GM12874 (cell line): ENCODE results near the gene C6orf163.

ENCODE experiments used
- TF ChIP-seq, protein P1 (sequence below): IDR thresholded peaks from 2 replicates; pipeline ENCODE4 v1.5.1; 2011; ENCODE audit warnings: low read depth, mild to moderate bottlenecking, control low read depth, low read length, moderate library complexity; ENCODE audit not compliant: insufficient read depth

C6orf163 gene

DNA sequence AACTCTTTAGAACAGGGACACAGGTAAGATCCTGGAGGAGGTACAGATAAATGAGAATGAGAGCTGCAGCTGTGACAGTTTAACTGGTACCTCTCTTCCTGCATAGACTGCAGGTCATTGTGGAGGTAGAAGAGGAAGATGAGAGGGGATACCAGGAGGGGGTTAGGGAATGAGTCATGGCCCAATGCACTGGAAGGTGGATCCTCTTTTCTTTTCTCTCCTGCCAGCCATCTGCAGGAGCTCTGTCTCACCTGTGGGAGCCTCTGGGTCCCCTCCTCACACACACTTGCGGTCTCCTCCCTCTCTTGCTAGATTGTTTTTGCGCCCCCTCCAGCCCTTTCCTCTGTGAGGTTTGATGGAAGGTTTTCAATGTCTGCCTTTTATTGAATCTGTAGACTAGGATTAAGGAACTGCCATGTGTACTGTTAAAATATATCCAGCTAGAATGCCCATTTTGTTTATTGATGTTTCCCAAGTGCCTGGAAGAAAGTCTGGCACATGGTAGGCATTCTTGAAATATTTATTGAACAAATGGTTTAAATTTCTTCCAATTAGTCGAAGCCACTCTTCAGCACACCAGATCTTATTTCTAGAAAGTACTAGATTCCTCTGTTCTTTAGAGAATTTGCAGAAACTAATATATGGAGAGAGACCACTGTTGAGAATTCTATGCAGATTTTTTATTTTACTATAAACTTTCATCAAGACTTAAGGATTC, 13.0 kb downstream of the C6orf163 start:
- TF ChIP-seq, protein P1, sequence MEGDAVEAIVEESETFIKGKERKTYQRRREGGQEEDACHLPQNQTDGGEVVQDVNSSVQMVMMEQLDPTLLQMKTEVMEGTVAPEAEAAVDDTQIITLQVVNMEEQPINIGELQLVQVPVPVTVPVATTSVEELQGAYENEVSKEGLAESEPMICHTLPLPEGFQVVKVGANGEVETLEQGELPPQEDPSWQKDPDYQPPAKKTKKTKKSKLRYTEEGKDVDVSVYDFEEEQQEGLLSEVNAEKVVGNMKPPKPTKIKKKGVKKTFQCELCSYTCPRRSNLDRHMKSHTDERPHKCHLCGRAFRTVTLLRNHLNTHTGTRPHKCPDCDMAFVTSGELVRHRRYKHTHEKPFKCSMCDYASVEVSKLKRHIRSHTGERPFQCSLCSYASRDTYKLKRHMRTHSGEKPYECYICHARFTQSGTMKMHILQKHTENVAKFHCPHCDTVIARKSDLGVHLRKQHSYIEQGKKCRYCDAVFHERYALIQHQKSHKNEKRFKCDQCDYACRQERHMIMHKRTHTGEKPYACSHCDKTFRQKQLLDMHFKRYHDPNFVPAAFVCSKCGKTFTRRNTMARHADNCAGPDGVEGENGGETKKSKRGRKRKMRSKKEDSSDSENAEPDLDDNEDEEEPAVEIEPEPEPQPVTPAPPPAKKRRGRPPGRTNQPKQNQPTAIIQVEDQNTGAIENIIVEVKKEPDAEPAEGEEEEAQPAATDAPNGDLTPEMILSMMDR: no peak

DNA sequence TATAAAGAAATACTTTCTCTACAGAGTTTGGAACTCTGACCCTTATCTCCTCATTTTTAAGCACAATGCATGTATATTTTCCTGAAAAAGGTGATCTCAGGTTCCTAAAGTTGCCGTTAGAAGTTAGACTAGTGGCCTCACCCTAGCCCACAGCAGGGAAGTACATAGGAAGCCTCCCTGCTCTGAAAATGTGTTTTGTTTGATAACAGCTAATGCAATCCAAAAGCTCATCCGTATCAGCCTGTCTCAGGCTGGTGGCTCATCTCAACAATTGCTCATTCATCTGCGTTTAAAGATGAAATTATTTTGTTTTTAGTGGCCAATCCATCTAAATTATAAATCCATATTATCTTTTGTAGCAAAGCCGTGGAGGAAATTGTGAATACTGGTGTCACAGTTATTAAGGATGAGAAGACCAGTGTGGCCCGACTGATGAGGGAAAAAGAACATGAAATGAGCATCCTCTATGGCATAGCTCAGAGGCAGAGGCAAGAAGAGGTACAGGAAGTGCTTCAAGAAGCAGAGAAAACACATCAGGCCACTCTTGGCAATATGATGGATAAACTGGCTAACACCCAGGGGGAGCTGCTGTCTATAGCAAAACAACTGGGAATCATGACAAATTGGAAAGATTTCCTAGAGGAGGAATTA, 20.1 kb downstream of the C6orf163 start:
- TF ChIP-seq, protein P1: no peak

DNA sequence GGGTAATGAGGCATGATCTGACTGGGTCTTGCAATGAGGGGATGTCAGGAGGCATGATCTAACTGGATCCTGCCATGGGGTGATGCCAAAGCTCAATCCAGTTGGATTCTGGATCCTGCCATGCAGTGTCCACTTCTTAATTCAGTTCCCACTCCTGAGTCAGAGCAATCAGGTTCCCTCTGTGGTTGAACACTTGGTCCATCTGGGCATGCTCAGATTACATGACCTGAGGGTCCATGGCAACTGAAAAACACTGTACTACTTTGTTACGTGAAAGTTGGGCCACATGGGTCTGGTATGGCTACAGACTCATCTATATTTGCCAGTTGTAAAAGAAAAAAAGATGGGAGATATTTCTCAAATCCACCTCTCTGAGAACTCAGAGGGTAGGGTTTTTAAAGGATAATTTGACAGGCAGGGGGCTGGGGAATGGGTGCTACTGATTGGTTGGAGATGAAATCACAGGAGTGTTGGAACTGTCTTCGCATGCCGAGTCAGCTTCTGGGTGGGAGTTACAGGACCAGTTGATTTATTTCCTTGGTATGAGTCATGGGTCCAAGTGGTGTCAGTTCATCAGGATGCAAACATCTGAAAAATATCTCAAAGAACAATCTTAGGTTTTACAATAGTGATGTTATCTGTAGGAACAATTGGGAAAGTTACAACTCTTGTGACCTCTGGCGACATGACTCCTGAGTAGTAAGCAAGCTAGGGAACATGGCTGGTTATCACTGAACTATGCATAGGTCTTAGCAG, 21.6 kb downstream of the C6orf163 start:
- TF ChIP-seq, protein P1: no peak

DNA sequence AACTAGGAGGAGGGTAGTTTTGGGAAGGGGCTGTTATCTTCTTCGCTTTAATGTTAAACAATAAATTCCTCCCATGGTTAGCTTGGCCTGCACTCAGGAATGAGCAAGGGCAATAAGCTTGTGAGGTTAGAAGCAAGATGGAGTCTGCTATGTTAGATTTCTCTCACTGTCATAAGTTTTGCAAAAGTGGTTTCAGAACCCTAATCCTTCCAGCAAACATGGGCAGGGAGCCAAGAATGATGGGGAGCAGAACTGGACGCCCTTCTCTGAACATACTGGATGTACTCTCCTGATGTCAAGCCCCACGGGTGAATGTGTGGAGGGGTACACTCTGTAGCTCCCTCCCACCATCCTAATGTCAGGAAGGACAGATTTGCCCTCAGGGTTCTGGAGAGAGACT, 22.3 kb downstream of the C6orf163 start:
- TF ChIP-seq, protein P1: no peak

DNA sequence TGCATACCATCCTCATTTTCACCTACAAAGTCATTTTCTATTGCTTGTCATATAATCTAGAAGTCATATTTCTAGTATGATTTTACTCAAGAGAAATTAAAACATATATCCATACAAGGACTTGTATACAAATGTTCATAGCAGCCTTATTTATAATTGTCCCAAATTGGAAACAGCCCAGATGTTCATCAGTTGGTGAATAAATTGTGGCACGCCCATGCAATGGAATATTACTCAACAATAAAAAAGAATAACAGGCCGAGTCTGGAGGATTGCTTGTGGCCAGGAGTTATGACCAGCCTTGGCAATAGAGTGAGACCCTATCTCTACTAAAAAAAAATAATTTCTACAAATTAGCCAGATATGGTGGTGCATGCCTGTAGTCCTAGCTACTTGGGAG, 28.8 kb downstream of the C6orf163 start:
- TF ChIP-seq, protein P1: no peak

DNA sequence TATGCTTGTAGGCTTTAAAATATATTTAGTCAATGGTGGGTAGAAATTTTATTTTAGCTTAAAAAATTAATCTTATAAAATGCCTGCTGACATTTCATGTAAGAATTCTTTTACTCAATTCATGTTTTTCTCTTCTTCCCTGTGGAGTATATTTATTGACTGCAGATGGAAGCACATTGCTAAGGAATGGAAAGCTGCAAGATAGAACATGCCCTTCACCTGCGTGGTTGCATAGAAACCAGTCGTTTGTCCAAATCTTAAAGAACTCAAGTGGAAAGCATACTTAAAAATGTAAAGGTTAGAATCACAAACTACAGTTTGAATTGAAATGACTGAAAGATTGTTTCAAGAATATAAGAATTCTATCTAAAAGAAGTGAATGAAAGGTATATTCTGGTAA, 30.7 kb downstream of the C6orf163 start:
- TF ChIP-seq, protein P1: no peak

DNA sequence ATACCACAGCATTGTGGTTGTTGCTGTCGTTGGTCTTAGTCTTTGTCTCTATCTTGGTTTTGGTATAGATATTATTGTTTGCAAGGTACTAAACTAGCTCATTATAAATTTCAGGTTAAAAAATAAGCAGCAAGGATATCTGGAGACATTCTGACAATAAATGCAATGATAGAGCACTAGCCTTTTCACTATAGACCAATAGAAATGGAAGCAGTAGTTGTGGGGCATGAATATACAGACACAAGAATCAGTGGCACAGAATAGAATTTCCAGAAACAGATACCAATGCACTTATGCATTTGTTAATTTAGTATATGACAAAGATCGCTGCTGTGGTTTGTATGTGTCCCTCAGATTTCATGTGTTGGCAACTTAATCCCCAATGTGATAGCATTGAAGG, 32.0 kb downstream of the C6orf163 start:
- TF ChIP-seq, protein P1: no peak
